ENCODE measurements around the gene METTL18.

The METTL18 gene

GRCh38 chr1:169784102-169784501 is 10.6 kb downstream of the METTL18 start:
- DNase-seq, result no peak

DNA sequence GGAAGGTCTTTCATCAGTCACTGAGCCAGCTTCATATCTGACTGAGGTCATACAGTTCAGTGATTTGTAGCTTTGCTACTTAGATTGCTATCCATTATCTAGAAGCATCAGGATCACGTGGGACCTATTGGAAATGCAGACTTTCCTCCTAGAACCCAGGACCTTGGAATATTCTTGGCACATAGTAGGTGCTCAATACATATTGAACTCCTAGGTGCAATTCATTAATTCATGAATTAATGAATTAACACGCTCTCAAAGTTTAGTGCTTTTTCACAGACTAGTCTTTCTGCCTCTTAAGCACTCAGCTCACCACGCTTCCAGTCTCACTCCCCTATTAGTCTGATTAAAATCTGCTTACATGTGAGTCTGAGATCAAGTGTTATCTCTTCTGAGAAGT is 12.1 kb downstream of the METTL18 start:
- DNase-seq, result no peak

DNA sequence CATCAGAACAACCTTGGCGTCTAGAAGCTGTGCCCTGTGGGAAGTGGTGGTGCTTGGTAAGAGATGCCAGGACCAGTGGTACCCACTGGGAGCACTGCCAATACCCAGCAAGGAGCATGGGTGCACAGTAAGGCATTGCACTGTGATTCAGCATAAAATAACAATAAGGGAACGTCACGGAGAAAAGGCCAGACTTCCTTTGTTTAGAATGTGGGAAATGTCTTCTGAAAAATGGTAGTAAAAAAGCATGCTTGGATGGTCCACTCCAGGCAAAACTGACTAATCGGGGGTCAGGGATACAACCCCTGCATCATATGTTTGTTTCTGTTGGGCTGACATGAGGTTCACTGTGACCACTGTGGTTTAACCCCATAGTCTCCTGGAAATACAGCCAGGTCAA is 14.7 kb downstream of the METTL18 start:
- no peak for DNase-seq

DNA sequence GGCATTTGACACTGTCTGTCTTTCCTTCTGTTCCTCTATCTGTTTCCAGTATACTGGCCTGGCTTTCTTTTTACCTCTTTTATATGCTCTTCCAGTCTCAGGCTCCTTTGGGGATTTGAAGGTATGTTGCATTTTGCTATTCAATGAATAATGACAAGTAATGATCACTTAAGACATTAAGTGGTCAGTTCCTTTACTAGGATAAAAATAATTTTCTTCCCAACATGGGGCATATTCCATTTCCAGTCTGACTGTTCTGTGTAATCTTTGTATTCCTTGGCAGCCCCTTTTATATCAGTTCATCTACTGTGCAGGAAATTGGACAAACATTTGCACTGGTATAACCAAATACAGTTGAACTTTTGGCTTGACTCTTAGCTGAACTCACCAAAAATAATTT is 15.6 kb downstream of the METTL18 start:
- DNase-seq, result no peak

DNA sequence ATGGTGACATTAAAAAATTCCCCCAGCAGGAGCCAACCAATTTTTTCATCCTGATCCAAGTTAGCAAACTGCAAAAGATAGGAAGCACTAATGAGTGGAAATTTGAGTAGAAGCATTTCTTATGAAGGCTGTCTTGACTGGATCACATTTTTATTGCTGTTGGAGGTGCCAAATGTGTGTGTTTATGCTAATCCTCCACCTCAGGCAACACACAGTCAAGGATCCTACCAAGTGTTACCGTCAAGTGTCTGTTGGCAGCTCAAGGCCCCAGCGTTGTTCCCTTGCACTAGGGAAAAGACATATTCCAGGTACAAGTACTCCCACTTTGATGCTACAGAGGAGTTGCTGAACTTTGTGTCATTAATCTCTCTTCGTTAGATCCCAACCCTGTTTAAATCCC is 18.3 kb downstream of the METTL18 start:
- DNase-seq, result no peak

GRCh38 chr1:169768161-169768560 is 26.5 kb downstream of the METTL18 start:
- DNase-seq, result no peak

- DNase-seq, result no peak
Measured at GRCh38 chr1:169765580-169766331, 29.0 kb downstream of the METTL18 start.

DNA sequence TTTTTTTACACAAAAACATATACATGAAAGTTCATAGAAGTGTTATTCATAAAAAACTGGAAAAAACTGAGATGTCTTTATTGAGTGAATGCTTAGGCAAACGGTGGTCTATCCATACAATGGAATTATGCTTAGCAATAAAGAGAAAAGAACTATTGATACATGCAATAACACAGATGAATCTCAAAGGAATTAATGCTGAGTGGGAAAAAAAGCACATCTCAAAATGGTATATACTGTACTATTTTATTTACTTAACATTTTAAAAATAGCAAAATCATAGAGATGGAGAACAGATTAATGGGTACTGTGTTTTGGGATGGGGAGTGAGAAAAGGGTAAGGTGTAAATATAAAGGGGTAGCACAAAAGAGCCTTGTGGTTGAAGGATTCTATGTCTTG is 29.8 kb downstream of the METTL18 start:
- DNase-seq, result no peak

- no peak for DNase-seq
Measured at GRCh38 chr1:169762699-169763098, 32.0 kb downstream of the METTL18 start.

DNA sequence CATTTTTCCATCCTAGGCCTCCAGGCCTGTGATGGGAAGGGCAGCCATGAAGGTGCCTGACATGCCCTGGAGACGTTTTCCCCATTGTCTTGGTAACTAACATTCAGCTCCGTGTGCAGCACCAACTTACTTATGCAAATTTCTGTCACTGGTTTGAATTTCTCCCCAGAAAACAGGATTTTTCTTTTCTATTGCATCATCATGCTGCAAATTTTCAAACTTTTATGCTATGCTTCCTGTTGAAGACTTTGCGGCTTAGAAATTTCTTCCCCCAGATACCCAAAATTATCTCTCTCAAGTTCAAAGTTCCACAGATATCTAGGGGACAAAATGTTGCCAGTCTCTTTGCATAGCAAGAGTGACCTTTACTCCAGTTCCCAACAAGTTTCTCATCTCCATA is 35.7 kb downstream of the METTL18 start:
- no peak for DNase-seq

GRCh38 chr1:169753549-169753948 is 41.2 kb downstream of the METTL18 start:
- no peak for DNase-seq

DNA sequence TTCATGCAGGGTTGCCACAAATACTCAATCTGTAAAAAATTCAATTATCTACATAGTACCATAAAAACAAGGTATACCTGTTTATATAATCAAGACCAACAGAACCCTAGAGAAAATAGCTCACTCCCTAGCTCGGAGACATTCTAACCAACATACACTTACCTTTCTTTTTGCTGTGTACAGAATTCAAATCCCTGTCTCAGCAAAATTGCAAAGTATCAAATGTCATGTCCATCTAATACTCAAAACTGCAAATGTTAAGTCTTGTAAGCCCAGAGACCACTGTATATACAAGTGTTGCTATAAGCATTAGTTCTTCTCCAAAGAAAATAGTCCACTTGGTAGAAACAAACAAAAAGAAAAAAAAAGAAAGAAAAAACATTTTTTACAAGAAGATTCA is 44.7 kb downstream of the METTL18 start:
- no peak for DNase-seq

DNA sequence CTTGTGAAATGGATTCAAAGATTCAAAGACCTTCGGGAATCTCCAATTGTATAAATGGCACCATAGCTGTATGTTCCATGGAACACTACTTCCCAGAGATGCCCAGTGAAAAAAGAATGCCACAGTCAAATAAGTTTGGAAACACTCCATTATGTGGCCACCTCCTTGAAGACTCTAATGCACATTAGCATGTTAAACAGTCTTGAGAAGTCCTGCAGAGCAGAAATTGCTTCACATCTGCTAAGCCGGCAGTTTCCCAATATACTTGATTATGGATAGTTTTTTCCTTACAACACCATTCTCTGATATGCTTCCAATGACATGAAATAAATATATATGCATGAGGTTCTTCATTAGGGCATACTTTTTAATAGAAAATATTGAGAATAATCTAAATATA is 48.2 kb downstream of the METTL18 start:
- DNase-seq, result no peak

GRCh38 chr1:169745015-169745861 is 49.5 kb downstream of the METTL18 start:
- no peak for DNase-seq

All from cerebellar nuclear complex (tissue), 1 donor.